SIG-M5 (cell line): ENCODE data around the gene KCNMA1.

Experiments
- DNase-seq: peaks from one replicate; lab custom pipeline; 2025; lab: John Stamatoyannopoulos, UW

KCNMA1 gene

GRCh38 chr10:77012812-77013500, 624.7 kb downstream of the KCNMA1 start:
- DNase-seq, result no peak

DNA sequence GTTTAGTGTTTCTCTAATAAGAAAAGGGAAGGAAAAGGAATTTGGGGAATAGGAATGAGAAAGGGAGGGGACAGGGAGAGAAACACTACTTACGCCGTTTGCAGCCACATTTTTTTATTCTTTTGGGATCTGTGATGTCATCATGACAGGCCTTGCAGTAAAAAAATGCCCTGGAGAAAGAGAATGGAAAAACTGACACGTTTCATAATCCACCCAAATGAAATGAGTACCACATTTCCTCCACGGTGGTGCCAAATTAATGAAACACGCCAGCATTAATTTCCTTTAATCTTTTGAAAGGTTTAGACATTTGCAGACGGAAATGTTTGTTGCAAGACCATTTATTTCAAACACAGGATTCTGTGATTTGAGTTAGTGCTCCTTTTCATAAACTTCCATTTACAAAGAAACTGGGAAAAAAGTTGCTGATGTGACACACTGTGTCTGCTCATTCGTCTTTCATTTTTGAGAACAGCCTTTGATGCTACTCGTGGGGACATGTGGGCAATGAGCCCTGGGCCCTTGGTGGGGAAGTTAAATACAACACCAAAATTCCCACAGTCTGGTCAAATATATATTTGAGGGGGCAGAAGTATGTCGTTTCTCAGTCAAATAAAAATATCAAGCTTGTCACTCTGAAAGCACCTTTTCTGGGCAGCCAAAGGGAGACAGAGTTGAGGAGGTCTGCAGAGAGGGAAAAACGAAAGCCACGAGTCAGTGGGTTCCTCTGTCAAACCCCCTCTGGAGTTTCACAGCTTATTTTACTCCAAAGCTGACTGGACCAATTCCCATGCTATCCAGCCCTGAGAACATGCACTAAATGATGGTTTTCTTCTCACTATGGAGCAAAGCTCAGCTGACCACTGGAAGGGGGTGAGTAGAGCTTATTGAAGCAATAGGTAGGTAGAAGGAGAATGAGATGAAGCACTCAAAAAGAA, 625.5 kb downstream of the KCNMA1 start:
- no peak for DNase-seq

DNA sequence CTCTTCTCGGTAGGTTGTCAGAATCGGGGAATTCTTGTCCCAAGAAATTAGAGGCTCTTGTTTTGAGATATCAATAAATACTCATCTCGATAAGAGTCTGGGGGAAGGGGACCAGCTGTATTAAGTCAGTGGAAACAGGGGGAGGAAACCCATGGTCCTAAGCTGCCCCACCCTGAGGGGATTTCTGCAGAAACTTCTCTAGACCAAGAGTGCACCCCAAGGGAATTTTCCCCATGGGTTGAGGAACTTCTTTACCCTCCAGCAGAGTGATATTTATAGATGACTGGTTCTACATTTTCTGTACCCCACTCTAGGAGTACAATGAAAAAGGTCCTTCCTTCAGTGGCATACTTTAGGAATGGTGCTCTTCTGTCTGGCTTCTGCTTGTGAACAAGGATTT, 627.2 kb downstream of the KCNMA1 start:
- no peak for DNase-seq

- DNase-seq, result no peak
These were observed 629.8 kb downstream of the KCNMA1 start for GRCh38 chr10:77007834-77008233.

DNA sequence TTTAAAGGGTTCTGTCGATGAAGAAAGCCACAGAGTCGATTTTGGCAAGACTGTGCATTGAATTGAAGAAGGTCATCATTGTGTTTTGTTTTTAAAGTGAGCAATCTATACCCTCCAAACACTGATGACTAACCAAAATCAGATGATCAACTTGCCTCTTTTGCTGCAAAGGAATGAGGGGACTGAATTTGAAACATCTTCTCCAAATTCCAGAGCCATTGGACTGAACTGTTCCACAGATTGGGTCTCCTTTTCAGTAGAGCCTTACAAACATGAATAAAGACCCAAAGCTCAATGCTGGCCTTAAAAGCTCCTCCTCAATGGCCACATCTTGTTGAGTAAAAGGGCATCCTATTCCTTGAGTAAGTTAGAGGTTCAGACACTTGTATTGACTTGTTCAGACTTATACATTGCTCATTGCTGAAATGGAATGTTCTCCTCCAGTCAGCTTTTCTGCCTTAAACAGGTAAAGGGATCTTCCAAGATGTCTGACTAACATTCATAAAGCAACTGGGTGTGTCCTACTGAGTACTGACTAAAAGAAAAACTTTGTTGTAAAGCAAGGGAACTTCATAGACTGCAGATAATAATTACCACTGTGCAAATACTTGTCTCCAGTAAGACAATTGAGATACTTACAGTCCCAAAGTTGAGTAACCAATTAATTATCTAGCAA, 630.6 kb downstream of the KCNMA1 start:
- DNase-seq, result no peak

DNA sequence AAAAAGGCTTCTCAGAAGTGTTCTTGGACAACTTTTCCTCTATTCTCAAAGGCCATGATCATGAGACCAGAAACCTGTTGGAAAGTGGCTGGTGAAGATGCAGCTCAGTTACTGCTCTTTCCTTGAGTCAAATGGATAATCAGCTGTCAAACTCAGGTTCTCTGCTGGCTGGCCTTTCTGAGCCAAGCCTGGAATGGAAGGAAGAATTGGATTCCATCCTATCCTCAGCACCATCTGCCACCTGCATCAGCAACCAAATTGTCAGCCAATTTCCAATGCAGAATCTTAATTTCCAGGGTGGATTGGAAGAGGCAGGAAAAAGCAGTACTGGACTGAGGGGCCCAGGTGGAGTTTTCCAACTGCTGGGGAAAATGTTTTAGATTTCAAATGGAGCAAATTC, 631.7 kb downstream of the KCNMA1 start:
- DNase-seq, result no peak

DNA sequence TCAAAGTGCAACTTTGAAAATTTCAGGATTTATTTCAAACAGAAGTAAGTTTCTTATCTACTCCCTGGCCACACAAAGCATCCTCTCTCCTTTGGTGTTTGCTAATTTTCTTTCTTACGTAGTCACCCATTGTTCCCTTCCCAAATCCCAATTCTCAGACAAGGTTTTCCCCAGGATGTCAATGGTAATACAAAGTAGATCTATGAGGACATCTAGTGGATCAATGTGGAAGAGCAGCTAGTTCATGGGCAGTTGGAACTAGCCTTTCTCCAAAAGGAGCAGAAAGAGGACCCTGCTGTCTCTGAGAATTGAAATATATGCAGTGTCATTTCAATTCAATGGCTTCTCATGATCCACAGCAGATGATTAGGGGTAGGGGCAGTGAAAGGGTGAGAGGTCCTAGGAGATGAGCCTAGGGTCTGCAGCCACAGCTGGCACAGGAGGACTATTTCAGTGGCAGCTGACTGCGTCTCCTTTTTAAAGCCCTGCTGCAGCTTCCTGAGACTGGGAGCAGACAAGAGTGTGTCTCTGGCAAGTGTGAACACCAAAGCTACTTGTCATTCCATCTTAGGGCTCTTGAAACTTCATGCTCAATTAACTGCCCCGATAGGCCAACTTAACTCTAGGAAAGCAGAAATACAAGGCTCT, 632.6 kb downstream of the KCNMA1 start:
- no peak for DNase-seq

GRCh38 chr10:77002872-77003271, 634.7 kb downstream of the KCNMA1 start:
- DNase-seq, result no peak

- no peak for DNase-seq
These were observed 636.4 kb downstream of the KCNMA1 start for GRCh38 chr10:77001206-77001605.

DNA sequence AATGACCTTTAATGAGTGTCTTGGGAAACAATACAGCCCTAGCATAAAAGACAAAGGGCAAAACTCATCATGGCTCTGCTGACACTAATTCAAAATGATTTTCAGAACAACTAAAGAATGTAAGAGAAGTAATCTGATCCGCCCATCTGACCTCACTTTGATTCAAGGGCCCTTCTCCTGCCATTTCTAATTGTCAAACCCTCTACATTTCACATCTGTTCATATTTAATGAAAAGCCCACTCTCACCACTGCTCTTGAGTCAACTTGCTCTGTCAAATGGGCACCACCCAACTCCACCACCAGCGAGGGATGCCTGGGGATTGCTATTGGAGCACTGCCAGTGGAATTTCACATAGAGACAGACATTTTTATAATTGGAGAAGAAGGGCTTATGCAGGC, 639.2 kb downstream of the KCNMA1 start:
- DNase-seq, result no peak

- no peak for DNase-seq
These were observed 640.0 kb downstream of the KCNMA1 start for GRCh38 chr10:76997631-76998030.

DNA sequence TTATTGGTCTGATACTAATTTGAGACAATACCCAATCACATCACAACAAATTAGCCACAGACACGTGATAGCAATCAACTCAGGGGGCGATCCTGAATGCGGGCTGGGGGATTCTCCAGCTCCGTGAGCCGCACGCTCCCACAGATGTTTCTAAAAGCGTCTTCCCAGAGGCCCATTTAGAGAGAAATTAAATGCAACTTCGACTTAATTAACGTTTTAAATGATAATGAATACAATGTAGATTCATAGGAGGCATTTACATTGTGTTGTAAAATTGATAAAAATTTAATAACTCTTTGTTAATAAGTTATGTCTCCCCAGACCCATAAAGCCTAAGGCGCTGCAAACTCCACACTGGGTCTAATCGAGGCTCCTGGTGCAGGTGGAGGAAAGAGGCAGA, 642.6 kb downstream of the KCNMA1 start:
- DNase-seq, result no peak

DNA sequence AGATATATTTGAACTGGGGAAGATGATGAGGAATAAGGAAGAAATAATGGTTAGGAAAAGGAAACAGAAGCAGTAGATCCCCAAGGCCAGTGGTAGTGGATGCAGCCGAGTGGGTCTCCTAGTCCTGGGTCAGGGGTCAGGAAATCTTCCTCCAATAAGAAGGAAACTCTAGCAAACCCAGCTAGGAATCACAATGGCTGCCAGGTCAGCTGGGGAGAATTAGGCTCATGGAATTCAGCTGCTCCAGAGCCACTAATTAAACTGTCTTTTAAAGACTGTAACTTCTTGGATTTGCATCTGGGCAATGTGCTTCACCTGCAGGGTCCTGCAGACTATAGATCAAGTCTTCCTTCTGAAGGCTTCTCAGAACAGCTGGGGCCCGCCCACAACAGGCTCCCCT, 644.4 kb downstream of the KCNMA1 start:
- no peak for DNase-seq

GRCh38 chr10:76992467-76992866, 645.1 kb downstream of the KCNMA1 start:
- no peak for DNase-seq

- no peak for DNase-seq
These were observed 646.0 kb downstream of the KCNMA1 start for GRCh38 chr10:76991621-76992020.

- no peak for DNase-seq
These were observed 647.0 kb downstream of the KCNMA1 start for GRCh38 chr10:76990561-76990960.

GRCh38 chr10:76984559-76985443, 652.8 kb downstream of the KCNMA1 start:
- DNase-seq, result no peak

DNA sequence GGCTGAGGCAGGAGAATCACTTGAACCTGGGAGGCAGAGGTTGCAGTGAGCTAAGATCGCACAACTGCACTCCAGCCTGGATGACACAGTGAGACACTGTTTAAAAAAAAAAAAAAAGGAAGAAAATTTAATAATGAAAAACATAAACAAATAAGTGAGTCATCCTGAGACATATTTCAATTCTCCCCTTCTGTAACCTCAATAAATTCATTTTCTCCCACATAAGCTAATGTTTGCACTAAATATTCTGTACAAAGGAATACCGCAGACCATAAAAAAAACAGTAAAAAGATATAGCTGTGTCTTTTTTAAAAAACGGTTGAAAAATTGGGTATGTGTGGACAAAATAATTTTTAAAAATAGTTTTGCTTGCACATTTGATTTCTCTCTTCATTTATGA, 654.0 kb downstream of the KCNMA1 start:
- DNase-seq, result no peak

DNA sequence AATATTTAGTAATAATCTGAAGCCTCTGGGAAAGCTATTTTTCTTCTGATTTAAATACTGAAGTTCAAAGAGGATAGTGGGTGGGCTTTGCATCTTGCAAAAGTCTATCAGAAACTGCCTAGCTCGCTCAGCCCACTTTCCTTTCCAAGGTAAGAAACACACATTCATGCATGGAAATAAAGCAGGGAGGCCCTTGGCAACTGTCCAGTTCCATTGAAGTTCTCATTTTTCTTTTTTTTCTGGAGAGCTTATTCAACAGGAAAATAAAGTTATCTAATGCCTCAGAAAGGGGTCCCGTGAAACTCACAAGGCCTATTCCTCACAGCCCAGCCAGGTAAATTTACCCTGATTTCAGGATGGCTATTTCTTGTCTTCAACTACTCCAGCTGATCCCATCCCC, 654.9 kb downstream of the KCNMA1 start:
- no peak for DNase-seq

GRCh38 chr10:76981251-76981650, 656.4 kb downstream of the KCNMA1 start:
- DNase-seq, result no peak

DNA sequence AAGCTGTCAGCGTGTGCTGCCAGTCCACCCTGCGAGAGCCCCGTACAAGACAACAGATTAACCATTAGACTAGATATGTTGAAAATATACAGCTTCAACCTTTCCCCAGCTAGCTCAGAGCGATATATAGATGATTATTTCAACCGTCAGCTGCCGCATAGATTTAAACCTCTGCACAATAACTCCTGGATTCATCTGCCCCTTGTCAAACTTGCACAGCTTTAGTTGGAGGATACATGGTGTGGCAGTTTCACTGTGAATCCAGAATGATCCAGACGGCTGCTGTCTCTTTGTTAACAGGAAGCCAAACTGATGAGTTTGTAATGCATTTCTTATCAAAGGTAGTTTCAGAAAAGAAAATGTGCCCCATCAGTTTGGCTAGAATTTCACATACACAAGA, 659.7 kb downstream of the KCNMA1 start:
- no peak for DNase-seq
